ENCODE data around the gene LYPLAL1. TPM values are rescaled to one million over a fixed set of nuclear protein-coding genes. Genes with fewer than 3 reads are reported as not detected.

Gene LYPLAL1
- total and polyA plus RNA-seq, 9 of the 15 experiments (the other 6 are each of a cell fraction or from before 2014, with no cell fraction given) = 14.9 to 179 (median 46.3) TPM

- Histone ChIP-seq H3K9me3 (replicated peaks; ENCODE audit: control insufficient read depth, insufficient read depth, low read depth, low read length) (no peaks in the 10 kb centered on the region), H3K36me3 (ENCODE audit: control insufficient read depth, insufficient read depth, low read length) (no peaks in the 10 kb centered on the region), H3K9ac (ENCODE audit: insufficient read depth in 1 of 2, low read depth in 2 of 2, low read length in 2 of 2) (peak overlapping the region in 1 of 2 experiments; percentile 14; a peak in 1 of 4 replicates), H3K4me1 (replicated peaks in 1 of 2; ENCODE audit: control insufficient read depth in 2 of 2, insufficient read depth in 2 of 2, low read length in 2 of 2) (peaks cover 0 to 32% of the 10 kb centered on the region in 2 experiments; a peak in 4 of 5 replicates), H4K20me1 (replicated peaks; ENCODE audit: control insufficient read depth, insufficient read depth, low read length) (no peaks in the 10 kb centered on the region), H3K9me1 (ENCODE audit: control insufficient read depth, insufficient read depth, low read length) (no peaks in the 10 kb centered on the region), H3K79me2 (ENCODE audit: control insufficient read depth, insufficient read depth, low read length) (no peaks in the 10 kb centered on the region), H3K4me2 (ENCODE audit: insufficient read depth, low read length) (0 out of 2 replicates have a peak overlapping the region, but pooled peaks have one; percentile 13), H3K4me3 (no peak overlapping the region), H3K27me3 (ENCODE audit: control insufficient read depth in 2 of 2, insufficient read depth in 2 of 2, low read length in 2 of 2) (no peaks in the 10 kb centered on the region), H2AFZ (ENCODE audit: low read depth, low read length) (peak overlapping the region; percentile 62), H3K27ac (ENCODE audit: extremely low read depth, low read depth, low read length) (no peak overlapping the region; the same call in 1 of the 3 replicates)
- ATAC-seq (no peak), DNase-seq (ENCODE audit: extremely low read depth in 1 of 4, low spot score in 3 of 4) (no peak), FAIRE-seq (no peak)
- ChIA-PET CTCF (ENCODE audit: low intra/inter-chr PET ratio) (no interaction called here), POLR2A (interaction anchor here (0.8 to 1.3 kb wide), 3 partner anchors 9 to 24 kb away, joined by 3 read pairs; no protein-coding TSS in a partner anchor)
- 0 out of 2 replicates have a peak, but pooled peaks have one; percentile 12 for TF ChIP-seq ARID1B (IDR thresholded peaks at IDR 0.05)
- no peak for TF ChIP-seq DDX20 (tag; IDR thresholded peaks at IDR 0.05; ENCODE audit: low read depth)
- WGBS (ENCODE audit: insufficient coverage, low coverage, missing lambda C conversion rate) = 4% methylated on average over 3 of the region's 3 CpGs
- in situ Hi-C loops (cut with MboI) = no loop called here
- BruUV-seq (replicated peaks) = no TSS peak
- intact Hi-C loops (cut with micrococcal nuclease) = no loop called here
These were observed 23.7 kb upstream of the LYPLAL1 start for GRCh38 chr1:219149953-219150352.

- Histone ChIP-seq H4K20me1 (replicated peaks; ENCODE audit: control insufficient read depth, insufficient read depth, low read length) (no peaks in the 10 kb centered on the region), H3K27ac (ENCODE audit: extremely low read depth, low read depth, low read length) (no peak overlapping the region), H3K9me3 (replicated peaks; ENCODE audit: control insufficient read depth, insufficient read depth, low read depth, low read length) (no peaks in the 10 kb centered on the region), H3K79me2 (ENCODE audit: control insufficient read depth, insufficient read depth, low read length) (no peaks in the 10 kb centered on the region), H2AFZ (ENCODE audit: low read depth, low read length) (peak overlapping the region; percentile 11; the same call in 1 of the 2 replicates), H3K4me1 (replicated peaks in 1 of 2; ENCODE audit: control insufficient read depth in 2 of 2, insufficient read depth in 2 of 2, low read length in 2 of 2) (peaks cover 0 to 39% of the 10 kb centered on the region in 2 experiments; a peak in 3 of 5 replicates), H3K4me3 (no peak overlapping the region), H3K27me3 (ENCODE audit: control insufficient read depth in 2 of 2, insufficient read depth in 2 of 2, low read length in 2 of 2) (no peaks in the 10 kb centered on the region), H3K9ac (ENCODE audit: insufficient read depth in 1 of 2, low read depth in 2 of 2, low read length in 2 of 2) (no peak overlapping the region), H3K9me1 (ENCODE audit: control insufficient read depth, insufficient read depth, low read length) (no peaks in the 10 kb centered on the region), H3K36me3 (ENCODE audit: control insufficient read depth, insufficient read depth, low read length) (no peaks in the 10 kb centered on the region), H3K4me2 (ENCODE audit: insufficient read depth, low read length) (no peak overlapping the region)
- BruUV-seq (replicated peaks) = no TSS peak
- 82% methylated on average over 3 of the region's 3 CpGs for WGBS (ENCODE audit: insufficient coverage, low coverage, missing lambda C conversion rate)
- POLR2A ChIA-PET = interaction anchor here (0.5 to 1.3 kb wide), 2 partner anchors 9 to 25 kb away, joined by 3 read pairs; no protein-coding TSS in a partner anchor
- FAIRE-seq (no peak), ATAC-seq (no peak), DNase-seq (ENCODE audit: extremely low read depth in 1 of 4, low spot score in 3 of 4) (no peak)
- intact Hi-C loops (cut with micrococcal nuclease) (no loop called here), in situ Hi-C loops (cut with MboI) (no loop called here)
- TF ChIP-seq BRF2 (IDR thresholded peaks at IDR 0.05; ENCODE audit: borderline replicate concordance, insufficient read depth, insufficient read length) (no peak), MAFF (IDR thresholded peaks at IDR 0.05; ENCODE audit: low read length) (peak; percentile 41; the same call in 1 of the 2 replicates), ZBTB11 (CRISPR knock-in tag; IDR thresholded peaks at IDR 0.05) (no peak), MBD2 (IDR thresholded peaks at IDR 0.05; ENCODE audit: borderline replicate concordance, low read depth) (no peak), C11orf30 (IDR thresholded peaks at IDR 0.05; ENCODE audit: low read depth) (peak; percentile 72), MAFG (tag; conservative IDR thresholded peaks at IDR 0.05) (peak; percentile 59), ZNF316 (IDR thresholded peaks at IDR 0.05) (peak; percentile 88), CBFA2T3 (IDR thresholded peaks at IDR 0.05) (no peak)
- CTCF ChIA-PET (ENCODE audit: low intra/inter-chr PET ratio) = no interaction called here
These were observed 22.8 kb upstream of the LYPLAL1 start for GRCh38 chr1:219150913-219151312.
